SU-DHL-6 (cell line): ENCODE results near the gene NEU4.
"Not testable (repeated sequence)": the region's sequence is repeated elsewhere in the genome, so short reads cannot be mapped to it uniquely, and the experiment has no call there.

Source experiments
- H2AFZ ChIP-seq: fragments of 200-600 bp; sonication (generic); 2 replicates; pipeline ENCODE4 v1.6.1; 2014; ENCODE audit warnings: low read depth, mild to moderate bottlenecking, moderate library complexity, mixed read lengths, antibody characterized with exemption, low read length; ENCODE audit not compliant: severe bottlenecking
- H3F3A ChIP-seq: fragments of 200-600 bp; shearing (Covaris generic); 2 replicates; pipeline ENCODE4 v1.6.0; 2016; ENCODE audit warnings: antibody characterized with exemption, mild to moderate bottlenecking; ENCODE audit not compliant: insufficient read depth
- H3K27ac ChIP-seq: fragments of 200-600 bp; sonication (generic); 2 replicates; pipeline ENCODE4 v1.5.1; 2016; ENCODE audit warnings: low read depth, mild to moderate bottlenecking, low read length, moderate library complexity, mixed read lengths
- H3K27me3 ChIP-seq: fragments of 200-600 bp; sonication (generic), shearing (Covaris generic); 2 replicates; pipeline ENCODE4 v1.6.0; 2014; ENCODE audit warnings: mild to moderate bottlenecking, low read length
- H3K36me3 ChIP-seq: fragments of 200-600 bp; sonication (generic); 2 replicates; pipeline ENCODE4 v1.6.1; 2014; ENCODE audit warnings: mild to moderate bottlenecking, low read length, mixed read lengths
- H3K4me2 ChIP-seq: fragments of 300-600, 200-600 bp; shearing (Covaris generic), sonication (generic); 2 replicates; pipeline ENCODE4 v1.6.0; 2014; ENCODE audit warnings: low read length, low read depth, mild to moderate bottlenecking; ENCODE audit not compliant: poor library complexity, severe bottlenecking
- H3K4me3 ChIP-seq: fragments of 200-600 bp; sonication (generic); 2 replicates; pipeline ENCODE4 v1.5.1; 2014; ENCODE audit warnings: antibody characterized with exemption, low read length, mild to moderate bottlenecking, mixed read lengths; ENCODE audit not compliant: insufficient read depth, poor library complexity, severe bottlenecking
- H3K79me2 ChIP-seq: fragments of 200-600 bp; sonication (generic); 2 replicates; pipeline ENCODE4 v1.6.1; 2014; ENCODE audit warnings: mild to moderate bottlenecking, low read length, moderate library complexity; ENCODE audit not compliant: insufficient read depth
- H3K9ac ChIP-seq: fragments of 200-600 bp; sonication (generic); 2 replicates; pipeline ENCODE4 v1.7.0; 2014; ENCODE audit warnings: mild to moderate bottlenecking, low read length
- H3K9me2 ChIP-seq: fragments of 200-600 bp; sonication (generic); replicated peaks from 2 replicates; pipeline ENCODE4 v1.6.1; 2014; ENCODE audit warnings: low read length; ENCODE audit not compliant: insufficient read depth
- H3K9me3 ChIP-seq: fragments of 200-600 bp; sonication (generic); 2 replicates; pipeline ENCODE4 v1.6.1; 2014; ENCODE audit warnings: low read length, mixed read lengths; ENCODE audit not compliant: insufficient read depth
- H4K20me1 ChIP-seq: fragments of 200-600 bp; sonication (generic); 2 replicates; pipeline ENCODE4 v1.6.1; 2014; ENCODE audit warnings: low read depth, mild to moderate bottlenecking, antibody characterized with exemption, low read length, moderate library complexity, mixed read lengths
- CTCF ChIP-seq: fragments of 200-600 bp; sonication (generic); IDR thresholded peaks from one replicate; pipeline ENCODE4 v1.5.1; 2017; ENCODE audit warnings: antibody characterized with exemption, mild to moderate bottlenecking, low read length, moderate library complexity; ENCODE audit not compliant: insufficient read depth, poor library complexity, severe bottlenecking
- EZH2phosphoT487 ChIP-seq: fragments of 200-600 bp; sonication (generic), shearing (Covaris generic); conservative IDR thresholded peaks from 2 replicates; pipeline ENCODE4 v1.6.1; 2018; ENCODE audit warnings: mild to moderate bottlenecking, antibody characterized with exemption, low read length, moderate library complexity, mixed read lengths

The NEU4 gene

GRCh38 chr2:241833101-241833663 is 24.2 kb downstream of the NEU4 start:
- Histone ChIP-seq H3F3A (no peaks in the 10 kb centered on the region), H3K9me2 (no peaks in the 10 kb centered on the region)

DNA sequence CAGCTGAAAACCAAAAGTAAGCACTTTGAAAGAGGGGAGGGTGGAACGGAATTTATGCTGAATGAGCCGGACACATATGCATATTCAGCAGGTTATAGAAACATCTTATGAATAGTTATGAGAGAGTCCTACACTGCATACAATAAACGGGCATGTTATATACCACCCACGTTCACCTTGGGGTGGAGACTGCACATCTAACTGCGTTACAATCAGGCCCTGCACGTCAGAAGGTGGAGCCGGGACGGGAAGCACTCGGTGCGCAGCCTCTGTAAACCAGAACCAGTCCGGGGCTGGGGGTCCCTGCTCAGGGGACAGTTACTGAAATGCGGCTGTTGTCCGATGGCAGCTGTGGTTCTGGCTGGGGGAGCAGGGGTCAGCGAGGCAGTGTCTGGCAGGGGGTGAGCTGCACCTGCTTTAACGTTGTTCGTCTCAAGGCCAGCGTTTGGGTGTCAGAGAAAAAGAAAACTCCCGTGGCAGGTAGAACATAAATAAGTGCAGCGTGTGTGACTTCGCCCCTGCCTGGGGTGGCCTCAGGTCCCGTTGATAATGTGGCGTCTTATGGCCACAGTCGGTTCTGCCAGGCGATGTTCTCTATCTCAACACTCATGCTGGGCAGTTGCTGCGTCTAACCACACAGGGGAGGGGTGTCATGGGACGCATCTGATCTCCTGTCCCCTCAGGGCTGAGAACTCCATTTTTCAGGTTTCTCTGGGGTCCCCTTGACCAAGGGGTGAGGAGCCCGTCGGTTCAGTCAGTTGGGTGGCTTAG is 24.9 kb downstream of the NEU4 start:
- H3K27ac ChIP-seq, H2AFZ ChIP-seq: not testable (repeated sequence)

More at GRCh38 chr2:241833101-241833663, 24.2 kb downstream of the NEU4 start:
- H3K9ac ChIP-seq = no peak overlapping the region
- no peak overlapping the region for H3K4me3 ChIP-seq
- no peak overlapping the region for H2AFZ ChIP-seq
- TF ChIP-seq CTCF (no peak), EZH2phosphoT487 (no peak)
- H3K79me2 ChIP-seq = no peaks in the 10 kb centered on the region
- no peaks in the 10 kb centered on the region for H3K9me3 ChIP-seq
- H3K27ac ChIP-seq = no peak overlapping the region
- H3K27me3 ChIP-seq = no peaks in the 10 kb centered on the region
- no peaks in the 10 kb centered on the region for H4K20me1 ChIP-seq
- H3K4me2 ChIP-seq = no peak overlapping the region
- no peaks in the 10 kb centered on the region for H3K36me3 ChIP-seq

GRCh38 chr2:241834527-241835210 is 25.7 kb downstream of the NEU4 start:
- Histone ChIP-seq H3K4me3 (no peak overlapping the region), H3K4me2 (no peak overlapping the region), H3K9me3 (no peaks in the 10 kb centered on the region), H3F3A (no peaks in the 10 kb centered on the region), H4K20me1 (no peaks in the 10 kb centered on the region), H3K9me2 (no peaks in the 10 kb centered on the region), H3K36me3 (no peaks in the 10 kb centered on the region), H2AFZ (no peak overlapping the region), H3K27me3 (no peaks in the 10 kb centered on the region), H3K9ac (no peak overlapping the region), H3K79me2 (no peaks in the 10 kb centered on the region), H3K27ac (no peak overlapping the region)
- TF ChIP-seq EZH2phosphoT487 (no peak), CTCF (no peak)

More for the DNA sequence above, 24.9 kb downstream of the NEU4 start:
- H4K20me1 ChIP-seq, H3K4me3 ChIP-seq, H3K27me3 ChIP-seq, H3F3A ChIP-seq, H3K9ac ChIP-seq, H3K36me3 ChIP-seq, H3K4me2 ChIP-seq, H3K9me3 ChIP-seq, H3K79me2 ChIP-seq, H3K9me2 ChIP-seq: not testable (repeated sequence)

- H4K20me1 ChIP-seq = no peaks in the 10 kb centered on the region
- H3K27ac ChIP-seq = no peak overlapping the region
- no peaks in the 10 kb centered on the region for H3K9me2 ChIP-seq
- H3K36me3 ChIP-seq = no peaks in the 10 kb centered on the region
- no peaks in the 10 kb centered on the region for H3F3A ChIP-seq
- H3K27me3 ChIP-seq = no peaks in the 10 kb centered on the region
- no peak overlapping the region for H3K4me2 ChIP-seq
- no peak overlapping the region for H3K9ac ChIP-seq
- no peak for TF ChIP-seq EZH2phosphoT487
- TF ChIP-seq CTCF = no peak
- no peaks in the 10 kb centered on the region for H3K79me2 ChIP-seq
- no peak overlapping the region for H2AFZ ChIP-seq
- H3K9me3 ChIP-seq = no peaks in the 10 kb centered on the region
- H3K4me3 ChIP-seq = no peak overlapping the region
These were observed 26.6 kb downstream of the NEU4 start for GRCh38 chr2:241835611-241836010.
